Breast epithelium (tissue), 3 donors: ENCODE measurements around the gene WDR18.

ENCODE experiments used
- POLR2A ChIP-seq: fragments of 450-650 bp; IDR thresholded peaks from one replicate; pipeline ENCODE4 v1.6.1; 2016; ENCODE audit warnings: antibody characterized with exemption, mild to moderate bottlenecking, moderate library complexity
- TF ChIP-seq, protein P1 (sequence below), 3 donors: fragments of 450-650 bp; IDR thresholded peaks; one replicate each; pipeline ENCODE4 v1.5.1; 2016 to 2017; ENCODE audit warnings: antibody characterized with exemption in 3 of 3, mild to moderate bottlenecking in 3 of 3, moderate library complexity in 3 of 3

DNA sequence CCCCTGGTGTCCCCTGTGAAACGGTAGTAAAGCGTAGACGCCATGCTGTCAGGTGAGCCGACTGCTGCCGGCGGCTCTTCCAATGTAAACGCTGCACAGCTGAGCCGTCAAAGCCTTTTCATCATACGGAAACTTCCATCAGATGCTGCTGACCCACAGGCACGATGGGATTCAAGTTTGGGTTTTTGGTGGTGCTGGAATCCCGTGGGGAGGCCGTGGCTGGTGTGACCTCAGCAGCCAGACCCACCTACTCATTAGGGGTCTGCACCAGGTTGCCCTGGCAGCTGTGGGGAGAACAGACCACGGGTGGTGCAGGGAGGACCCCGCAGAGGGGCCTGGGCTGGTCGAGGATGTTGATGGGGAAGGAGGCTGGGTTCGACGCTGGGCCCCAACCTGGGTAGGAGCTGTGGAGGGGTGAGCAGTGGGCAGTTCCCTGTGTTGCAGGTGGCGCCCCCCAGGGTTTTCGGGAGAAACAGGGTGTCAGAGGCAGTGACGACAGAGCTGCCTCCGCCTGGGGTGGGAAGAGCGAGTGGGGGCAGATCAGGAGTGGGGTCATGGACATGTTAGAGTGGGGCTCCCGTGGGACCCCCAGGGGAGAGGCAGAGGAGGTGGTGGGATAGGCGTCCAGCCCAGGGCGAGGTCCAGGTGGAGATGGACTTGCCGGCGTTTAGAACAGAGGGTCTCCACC lies 22.7 kb downstream of the WDR18 start:
- no peak for TF ChIP-seq POLR2A
- TF ChIP-seq, protein P1, sequence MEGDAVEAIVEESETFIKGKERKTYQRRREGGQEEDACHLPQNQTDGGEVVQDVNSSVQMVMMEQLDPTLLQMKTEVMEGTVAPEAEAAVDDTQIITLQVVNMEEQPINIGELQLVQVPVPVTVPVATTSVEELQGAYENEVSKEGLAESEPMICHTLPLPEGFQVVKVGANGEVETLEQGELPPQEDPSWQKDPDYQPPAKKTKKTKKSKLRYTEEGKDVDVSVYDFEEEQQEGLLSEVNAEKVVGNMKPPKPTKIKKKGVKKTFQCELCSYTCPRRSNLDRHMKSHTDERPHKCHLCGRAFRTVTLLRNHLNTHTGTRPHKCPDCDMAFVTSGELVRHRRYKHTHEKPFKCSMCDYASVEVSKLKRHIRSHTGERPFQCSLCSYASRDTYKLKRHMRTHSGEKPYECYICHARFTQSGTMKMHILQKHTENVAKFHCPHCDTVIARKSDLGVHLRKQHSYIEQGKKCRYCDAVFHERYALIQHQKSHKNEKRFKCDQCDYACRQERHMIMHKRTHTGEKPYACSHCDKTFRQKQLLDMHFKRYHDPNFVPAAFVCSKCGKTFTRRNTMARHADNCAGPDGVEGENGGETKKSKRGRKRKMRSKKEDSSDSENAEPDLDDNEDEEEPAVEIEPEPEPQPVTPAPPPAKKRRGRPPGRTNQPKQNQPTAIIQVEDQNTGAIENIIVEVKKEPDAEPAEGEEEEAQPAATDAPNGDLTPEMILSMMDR (IDR thresholded peaks at IDR 0.05) = no peak
